HG03520 (cell line): ENCODE results near the gene FBXL7.
"Not testable (repeated sequence)": the region's sequence is repeated elsewhere in the genome, so short reads cannot be mapped to it uniquely, and the experiment has no call there.

Experiments
- ATAC-seq: cut with Tn5 transposase; IDR thresholded peaks from one replicate; pipeline ENCODE4 v1.9.1; 2021; ENCODE audit warnings: mild to moderate bottlenecking, moderate library complexity; ENCODE audit not compliant: unreplicated experiment

The FBXL7 gene

GRCh38 chr5:15852217-15852616 is 352.2 kb downstream of the FBXL7 start:
- no peak for ATAC-seq

GRCh38 chr5:15852949-15853348 is 353.0 kb downstream of the FBXL7 start:
- no peak for ATAC-seq

- no peak for ATAC-seq
Observed at GRCh38 chr5:15858326-15858725, 358.3 kb downstream of the FBXL7 start.

GRCh38 chr5:15864536-15865215 is 364.7 kb downstream of the FBXL7 start:
- ATAC-seq, result no peak

GRCh38 chr5:15872259-15872658 is 372.3 kb downstream of the FBXL7 start:
- not testable (repeated sequence) for ATAC-seq

GRCh38 chr5:15877914-15878313 is 377.9 kb downstream of the FBXL7 start:
- ATAC-seq, result no peak

GRCh38 chr5:15880201-15880600 is 380.2 kb downstream of the FBXL7 start:
- ATAC-seq, result no peak

- ATAC-seq, result no peak
Observed at GRCh38 chr5:15885156-15885555, 385.2 kb downstream of the FBXL7 start.

GRCh38 chr5:15886156-15886555 is 386.2 kb downstream of the FBXL7 start:
- no peak for ATAC-seq

GRCh38 chr5:15887093-15887492 is 387.1 kb downstream of the FBXL7 start:
- ATAC-seq, result no peak

- ATAC-seq, result no peak
Observed at GRCh38 chr5:15889001-15889400, 389.0 kb downstream of the FBXL7 start.

- ATAC-seq, result no peak
Observed at GRCh38 chr5:15893866-15894265, 393.9 kb downstream of the FBXL7 start.

- no peak for ATAC-seq
Observed at GRCh38 chr5:15897656-15898055, 397.7 kb downstream of the FBXL7 start.

- ATAC-seq, result no peak
Observed at GRCh38 chr5:15898641-15899040, 398.7 kb downstream of the FBXL7 start.

- no peak for ATAC-seq
Observed at GRCh38 chr5:15899481-15899880, 399.5 kb downstream of the FBXL7 start.

GRCh38 chr5:15901151-15901550 is 401.2 kb downstream of the FBXL7 start:
- ATAC-seq, result no peak

- no peak for ATAC-seq
Observed at GRCh38 chr5:15902066-15902465, 402.1 kb downstream of the FBXL7 start.

GRCh38 chr5:15904899-15905830 is 405.2 kb downstream of the FBXL7 start:
- ATAC-seq, result no peak

GRCh38 chr5:15914638-15915037 is 414.7 kb downstream of the FBXL7 start:
- no peak for ATAC-seq

GRCh38 chr5:15926586-15926985 is 426.6 kb downstream of the FBXL7 start:
- ATAC-seq, result no peak

- no peak for ATAC-seq
Observed at GRCh38 chr5:15927710-15928380, 427.9 kb downstream of the FBXL7 start.
